Measurements from ENCODE around the gene EHBP1L1.

The EHBP1L1 gene

GRCh38 chr11:65569973-65570918 lies 5.6 kb upstream of the EHBP1L1 start, which contains the start of gene ZNRD2:
TSS of gene ZNRD2 (plus strand) at chr11:65570477. CDS start at chr11:65570492, 15 bp downstream.
- no peaks in the 10 kb centered on the region for H3K36me3 Mint-ChIP-seq (ENCODE audit: low read depth)
- peak within 1 kb of the TSS; percentile 98 for H3K27ac Mint-ChIP-seq
- peak; percentile 97 for DNase-seq
- peaks cover 83% of the 10 kb centered on the region for H3K4me1 Mint-ChIP-seq
- peak within 1 kb of the TSS; percentile 97 for H3K4me3 Mint-ChIP-seq
- peak; percentile 63 for TF ChIP-seq CTCF (IDR thresholded peaks at IDR 0.05)
- H3K27me3 Mint-ChIP-seq (ENCODE audit: low read depth, poor library complexity) = peaks cover 10% of the 10 kb centered on the region
- H3K9me3 Mint-ChIP-seq = no peaks in the 10 kb centered on the region

- peak overlapping the region; percentile 94 for H3K27ac Mint-ChIP-seq
- no peak for DNase-seq
- no peaks in the 10 kb centered on the region for H3K9me3 Mint-ChIP-seq
- peaks cover 14% of the 10 kb centered on the region for H3K27me3 Mint-ChIP-seq (ENCODE audit: low read depth, poor library complexity)
- peak overlapping the region; percentile 97 for H3K4me3 Mint-ChIP-seq
- H3K36me3 Mint-ChIP-seq (ENCODE audit: low read depth) = no peaks in the 10 kb centered on the region
- TF ChIP-seq CTCF (IDR thresholded peaks at IDR 0.05) = no peak
- H3K4me1 Mint-ChIP-seq = peaks cover 77% of the 10 kb centered on the region
These were observed 4.4 kb upstream of the EHBP1L1 start for GRCh38 chr11:65571420-65571819.

- no peaks in the 10 kb centered on the region for H3K36me3 Mint-ChIP-seq (ENCODE audit: low read depth)
- peak overlapping the region; percentile 97 for H3K4me3 Mint-ChIP-seq
- H3K4me1 Mint-ChIP-seq = peaks cover 77% of the 10 kb centered on the region
- H3K27ac Mint-ChIP-seq = peak overlapping the region; percentile 94
- no peaks in the 10 kb centered on the region for H3K9me3 Mint-ChIP-seq
- DNase-seq = no peak
- TF ChIP-seq CTCF (IDR thresholded peaks at IDR 0.05) = peak; percentile 23
- peaks cover 18% of the 10 kb centered on the region for H3K27me3 Mint-ChIP-seq (ENCODE audit: low read depth, poor library complexity)
These were observed 3.9 kb upstream of the EHBP1L1 start for GRCh38 chr11:65571940-65572339.

GRCh38 chr11:65572356-65573051 lies 3.3 kb upstream of the EHBP1L1 start, which contains the start of gene FAM89B:
TSS of gene FAM89B (plus strand) at chr11:65572538. CDS start at chr11:65572670, 132 bp downstream.
- peak within 1 kb of the TSS; percentile 97 for H3K4me3 Mint-ChIP-seq
- peak within 1 kb of the TSS; percentile 94 for H3K27ac Mint-ChIP-seq
- H3K36me3 Mint-ChIP-seq (ENCODE audit: low read depth) = no peaks in the 10 kb centered on the region
- H3K27me3 Mint-ChIP-seq (ENCODE audit: low read depth, poor library complexity) = peaks cover 18% of the 10 kb centered on the region
- peak; percentile 86 for DNase-seq
- H3K4me1 Mint-ChIP-seq = peaks cover 76% of the 10 kb centered on the region
- no peak for TF ChIP-seq CTCF (IDR thresholded peaks at IDR 0.05)
- H3K9me3 Mint-ChIP-seq = no peaks in the 10 kb centered on the region

- peaks cover 79% of the 10 kb centered on the region for H3K4me1 Mint-ChIP-seq
These were observed 2.3 kb upstream of the EHBP1L1 start for GRCh38 chr11:65573391-65574079.

More at GRCh38 chr11:65573391-65574079, 2.3 kb upstream of the EHBP1L1 start:
- peak overlapping the region; percentile 83 for H3K4me3 Mint-ChIP-seq
- H3K36me3 Mint-ChIP-seq (ENCODE audit: low read depth) = no peaks in the 10 kb centered on the region
- DNase-seq = no peak
- H3K27ac Mint-ChIP-seq = no peak overlapping the region
- TF ChIP-seq CTCF (IDR thresholded peaks at IDR 0.05) = no peak
- H3K27me3 Mint-ChIP-seq (ENCODE audit: low read depth, poor library complexity) = peaks cover 18% of the 10 kb centered on the region
- no peaks in the 10 kb centered on the region for H3K9me3 Mint-ChIP-seq

Data from nephron progenitor cell (in vitro differentiated cells).